Mucosa of stomach (tissue), 1 donor: ENCODE data around the gene PIGS.
"Not testable (repeated sequence)": the region's sequence is repeated elsewhere in the genome, so short reads cannot be mapped to it uniquely, and the experiment has no call there.

ENCODE experiments used
- H3K27me3 ChIP-seq: one replicate; pipeline ENCODE4 v1.7.0; 2013; ENCODE audit warnings: mild to moderate bottlenecking, low read length; ENCODE audit not compliant: control insufficient read depth, insufficient read depth
- H3K36me3 ChIP-seq: one replicate; pipeline ENCODE4 v1.7.0; 2013; ENCODE audit warnings: low read length; ENCODE audit not compliant: control insufficient read depth, insufficient read depth
- H3K4me1 ChIP-seq: one replicate; pipeline ENCODE4 v1.7.0; 2013; ENCODE audit warnings: mild to moderate bottlenecking, low read length; ENCODE audit not compliant: control insufficient read depth, insufficient read depth
- H3K4me3 ChIP-seq: one replicate; pipeline ENCODE4 v1.7.0; 2013; ENCODE audit warnings: low read length
- H3K9ac ChIP-seq: one replicate; pipeline ENCODE4 v1.7.0; 2013; ENCODE audit warnings: mild to moderate bottlenecking, low read length, moderate library complexity
- H3K9me3 ChIP-seq: one replicate; pipeline ENCODE4 v1.7.0; 2013; ENCODE audit warnings: mild to moderate bottlenecking, low read length, moderate library complexity; ENCODE audit not compliant: control insufficient read depth
- donor health status: Pancreatic carcinoma.

PIGS gene

DNA sequence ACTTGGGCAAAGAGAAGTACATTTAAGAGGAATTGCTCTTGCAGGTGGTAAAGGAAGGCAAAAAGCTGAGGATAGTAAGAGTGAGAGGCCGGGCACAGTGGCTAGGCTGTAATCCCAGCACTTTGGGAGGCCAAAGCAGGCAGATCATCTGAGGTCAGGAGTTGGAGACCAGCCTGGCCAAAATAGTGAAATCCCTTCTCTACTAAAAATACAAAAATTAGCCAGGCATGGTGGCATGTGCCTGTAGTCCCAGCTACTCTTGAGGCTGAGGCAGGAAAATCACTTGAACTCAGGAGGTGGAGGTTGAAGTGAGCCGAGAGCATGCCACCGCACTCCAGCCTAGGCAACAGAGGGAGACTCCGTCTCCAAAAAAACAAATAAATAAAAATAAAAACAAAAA is 49.0 kb downstream of the PIGS start:
- H3K36me3 ChIP-seq, H3K9me3 ChIP-seq, H3K9ac ChIP-seq, H3K4me3 ChIP-seq, H3K27me3 ChIP-seq: not testable (repeated sequence)
- peaks cover 36% of the 10 kb centered on the region for H3K4me1 ChIP-seq

DNA sequence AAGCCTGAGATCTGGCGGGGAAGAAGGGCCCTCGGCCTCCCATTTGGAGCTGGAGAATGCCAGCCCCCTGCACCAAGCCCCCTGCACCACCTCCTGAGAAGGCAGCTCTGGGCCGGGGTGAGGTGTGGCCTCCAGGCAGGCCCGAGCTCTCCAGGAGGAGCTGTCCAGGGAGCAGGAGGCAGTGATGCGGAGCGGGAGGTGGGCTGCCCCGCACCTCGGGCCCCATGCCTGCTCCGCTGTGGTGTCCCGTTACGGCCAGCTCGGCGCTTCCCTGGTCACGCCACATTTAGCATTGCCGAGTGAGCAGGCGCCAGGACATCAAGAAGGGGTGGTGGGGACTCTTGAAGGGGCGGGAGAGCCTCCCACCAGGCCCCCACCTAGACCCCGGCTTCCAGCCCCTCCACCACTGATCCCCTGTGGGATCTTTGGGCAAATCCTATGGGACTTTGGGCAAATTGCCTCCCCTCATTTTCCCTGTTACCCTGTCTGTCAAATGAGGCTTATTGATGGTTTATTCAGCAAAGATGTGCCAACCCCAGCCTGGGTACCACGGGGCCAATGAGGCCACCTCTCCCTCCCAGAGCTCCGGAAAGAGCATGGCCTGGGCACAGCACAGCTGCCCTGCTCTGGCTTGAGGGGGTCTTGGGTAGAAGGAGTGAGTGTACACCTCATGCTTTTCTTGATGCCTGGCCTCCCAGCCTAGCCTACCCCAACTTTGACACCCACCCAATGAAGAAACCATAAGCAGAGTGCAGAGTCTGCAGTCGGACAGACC is 49.8 kb downstream of the PIGS start:
- Histone ChIP-seq H3K4me1 (peaks cover 28% of the 10 kb centered on the region), H3K9ac (no peak overlapping the region), H3K4me3 (no peak overlapping the region), H3K27me3 (no peaks in the 10 kb centered on the region), H3K9me3 (no peaks in the 10 kb centered on the region), H3K36me3 (no peaks in the 10 kb centered on the region)

DNA sequence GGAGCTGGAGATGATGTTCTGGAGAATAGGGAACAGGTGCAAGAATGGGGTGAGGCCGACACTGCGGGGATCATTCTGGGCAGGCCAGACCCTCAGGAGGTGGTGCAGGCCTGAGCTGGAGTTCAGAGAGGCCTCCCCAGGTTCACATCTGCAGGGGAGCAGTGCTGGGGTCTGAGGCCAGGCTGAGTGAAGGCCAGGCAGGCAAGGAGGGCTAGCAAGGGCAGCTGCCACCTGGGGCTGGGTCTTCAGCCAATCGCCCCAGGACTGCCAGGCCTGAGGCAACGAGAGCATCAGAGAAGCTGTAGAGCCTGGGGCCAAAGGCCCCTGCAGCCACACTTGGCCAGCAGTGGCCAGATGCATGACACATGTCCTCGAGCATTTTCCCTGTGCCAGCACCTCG is 50.6 kb downstream of the PIGS start:
- Histone ChIP-seq H3K9ac (no peak overlapping the region), H3K36me3 (no peaks in the 10 kb centered on the region), H3K4me1 (peaks cover 20% of the 10 kb centered on the region), H3K9me3 (no peaks in the 10 kb centered on the region), H3K27me3 (no peaks in the 10 kb centered on the region), H3K4me3 (no peak overlapping the region)

DNA sequence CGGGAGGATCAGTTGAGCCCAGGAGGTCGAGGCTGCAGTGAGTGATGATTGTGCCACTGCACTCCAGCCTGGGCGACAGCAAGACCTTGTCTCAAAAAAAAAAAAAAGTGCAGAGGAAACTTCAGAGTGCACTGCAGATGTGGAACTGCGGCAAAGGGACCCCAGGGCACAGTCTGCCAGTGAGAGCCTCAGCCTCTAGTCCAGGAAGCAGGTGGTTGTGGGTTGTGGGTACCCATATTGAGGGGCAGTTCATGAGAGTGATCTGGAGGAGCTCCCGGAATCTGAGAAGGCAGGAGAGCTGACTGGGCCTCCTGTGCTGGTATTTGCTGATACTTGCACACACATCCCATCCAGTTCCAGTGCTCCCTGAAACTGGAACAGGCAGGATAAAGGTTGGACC is 52.1 kb downstream of the PIGS start:
- Histone ChIP-seq H3K36me3 (no peaks in the 10 kb centered on the region), H3K27me3 (no peaks in the 10 kb centered on the region), H3K4me1 (peaks cover 15% of the 10 kb centered on the region), H3K9me3 (no peaks in the 10 kb centered on the region), H3K4me3 (no peak overlapping the region), H3K9ac (no peak overlapping the region)

DNA sequence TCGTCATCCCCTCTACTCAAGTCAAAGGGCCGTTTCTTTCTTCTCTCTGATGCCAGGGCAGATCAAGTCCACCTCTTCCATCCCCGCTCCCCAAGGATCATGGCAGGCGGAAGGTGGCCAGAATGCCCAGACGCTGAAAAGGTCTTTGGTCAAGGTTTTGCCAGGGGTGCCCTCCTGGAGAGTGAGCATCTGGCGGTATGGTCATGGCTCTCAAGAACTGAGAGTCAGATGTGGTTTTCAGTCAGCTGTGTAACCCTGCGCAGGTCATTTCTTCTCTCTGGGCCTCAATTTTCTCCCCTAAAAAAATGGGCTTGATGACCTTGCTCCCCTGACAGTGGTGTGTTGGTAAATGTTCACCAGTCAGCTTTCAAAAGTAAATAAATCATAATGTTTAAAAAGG is 52.7 kb downstream of the PIGS start:
- H3K9ac ChIP-seq: no peak overlapping the region
- H3K4me1 ChIP-seq: peaks cover 11% of the 10 kb centered on the region
- H3K36me3 ChIP-seq: no peaks in the 10 kb centered on the region
- H3K27me3 ChIP-seq: no peaks in the 10 kb centered on the region
- no peak overlapping the region for H3K4me3 ChIP-seq
- no peaks in the 10 kb centered on the region for H3K9me3 ChIP-seq

DNA sequence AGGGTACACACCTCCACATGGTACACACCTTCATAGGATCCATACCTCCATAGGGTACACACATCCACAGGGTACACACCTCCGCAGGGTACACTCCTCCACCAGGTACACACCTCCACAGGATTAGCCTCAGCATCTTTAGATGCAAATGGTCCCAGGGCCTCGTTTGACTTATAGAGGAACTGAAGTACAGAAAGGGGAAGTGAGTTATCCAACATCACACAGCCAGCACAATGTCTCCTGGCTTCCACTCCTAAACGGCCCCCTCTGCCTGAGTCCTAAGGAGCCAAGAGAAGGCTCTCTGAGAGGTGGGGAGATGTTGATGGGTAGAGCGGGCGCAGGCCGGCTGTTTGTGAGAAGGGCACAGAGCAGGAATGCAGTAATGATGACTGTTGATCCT is 53.2 kb downstream of the PIGS start:
- H3K9me3 ChIP-seq: no peaks in the 10 kb centered on the region
- H3K36me3 ChIP-seq: no peaks in the 10 kb centered on the region
- peaks cover 11% of the 10 kb centered on the region for H3K4me1 ChIP-seq
- H3K4me3 ChIP-seq: no peak overlapping the region
- no peak overlapping the region for H3K9ac ChIP-seq
- no peaks in the 10 kb centered on the region for H3K27me3 ChIP-seq

DNA sequence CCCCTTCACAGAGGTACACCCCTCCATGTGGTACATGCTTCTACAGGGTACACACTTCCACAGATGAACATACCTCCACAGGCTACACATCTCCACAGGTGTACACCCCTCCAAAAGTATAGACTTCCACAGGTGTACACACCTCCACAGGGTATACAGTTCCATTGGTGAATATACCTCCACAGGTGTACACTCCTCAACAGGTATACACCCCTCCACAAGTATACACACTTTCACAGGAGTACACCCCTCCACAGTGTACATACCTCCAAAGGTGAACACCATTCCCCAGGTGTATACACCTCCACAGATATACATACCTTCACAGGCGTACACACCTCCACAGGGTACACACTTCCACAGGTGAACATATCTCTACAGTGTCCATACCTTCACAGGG is 55.8 kb downstream of the PIGS start:
- Histone ChIP-seq H3K9ac (no peak overlapping the region), H3K36me3 (no peaks in the 10 kb centered on the region), H3K4me1 (peaks cover 11% of the 10 kb centered on the region), H3K27me3 (peaks cover 17% of the 10 kb centered on the region), H3K9me3 (no peaks in the 10 kb centered on the region), H3K4me3 (no peak overlapping the region)

DNA sequence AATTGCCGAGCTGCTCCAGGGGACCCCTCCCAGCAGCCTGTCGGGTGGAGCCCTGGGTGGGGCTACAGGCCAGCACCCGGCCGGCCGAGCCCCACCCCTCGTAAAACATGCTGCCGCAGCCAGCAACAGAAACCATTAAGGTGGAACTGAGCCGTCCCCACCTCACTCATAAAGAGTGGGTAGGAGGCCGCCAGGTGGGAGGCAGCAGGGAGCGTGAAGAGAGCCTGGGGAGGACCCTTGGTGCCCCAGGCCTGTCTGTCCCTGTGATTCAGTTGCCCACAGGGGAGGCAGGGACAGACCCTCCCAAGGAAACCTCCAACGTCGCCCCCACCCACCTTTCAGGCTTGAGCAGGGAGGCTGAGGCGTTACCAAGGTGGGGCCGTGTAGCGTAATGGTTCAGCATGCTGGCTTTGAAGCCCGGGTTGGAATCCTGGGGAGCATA is 56.7 kb downstream of the PIGS start:
- Histone ChIP-seq H3K27me3 (peaks cover 25% of the 10 kb centered on the region), H3K4me3 (no peak overlapping the region), H3K9me3 (no peaks in the 10 kb centered on the region), H3K36me3 (no peaks in the 10 kb centered on the region), H3K4me1 (peaks cover 11% of the 10 kb centered on the region), H3K9ac (no peak overlapping the region)

DNA sequence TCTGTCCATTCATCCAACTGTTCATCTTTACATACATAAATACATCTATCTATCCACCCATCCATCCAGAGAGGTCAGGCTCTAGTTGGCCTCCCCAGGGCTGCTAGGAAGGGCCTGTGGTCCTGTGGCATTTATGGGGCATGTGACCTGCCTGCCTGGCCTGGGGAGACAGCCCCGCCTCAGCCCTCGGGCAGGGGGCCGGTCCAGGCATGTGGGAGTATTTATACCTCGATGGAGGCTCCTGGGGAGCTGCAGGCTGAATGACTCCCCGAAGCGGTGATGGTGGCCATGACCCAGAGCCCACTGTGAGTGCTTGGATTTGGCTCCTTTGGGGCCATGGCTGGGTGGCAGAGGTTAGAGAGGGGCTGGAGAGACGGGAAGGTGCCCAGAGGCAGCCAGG is 57.8 kb downstream of the PIGS start:
- Histone ChIP-seq H3K9me3 (no peaks in the 10 kb centered on the region), H3K36me3 (no peaks in the 10 kb centered on the region), H3K9ac (no peak overlapping the region), H3K4me3 (no peak overlapping the region), H3K27me3 (peaks cover 34% of the 10 kb centered on the region), H3K4me1 (peaks cover 11% of the 10 kb centered on the region)

DNA sequence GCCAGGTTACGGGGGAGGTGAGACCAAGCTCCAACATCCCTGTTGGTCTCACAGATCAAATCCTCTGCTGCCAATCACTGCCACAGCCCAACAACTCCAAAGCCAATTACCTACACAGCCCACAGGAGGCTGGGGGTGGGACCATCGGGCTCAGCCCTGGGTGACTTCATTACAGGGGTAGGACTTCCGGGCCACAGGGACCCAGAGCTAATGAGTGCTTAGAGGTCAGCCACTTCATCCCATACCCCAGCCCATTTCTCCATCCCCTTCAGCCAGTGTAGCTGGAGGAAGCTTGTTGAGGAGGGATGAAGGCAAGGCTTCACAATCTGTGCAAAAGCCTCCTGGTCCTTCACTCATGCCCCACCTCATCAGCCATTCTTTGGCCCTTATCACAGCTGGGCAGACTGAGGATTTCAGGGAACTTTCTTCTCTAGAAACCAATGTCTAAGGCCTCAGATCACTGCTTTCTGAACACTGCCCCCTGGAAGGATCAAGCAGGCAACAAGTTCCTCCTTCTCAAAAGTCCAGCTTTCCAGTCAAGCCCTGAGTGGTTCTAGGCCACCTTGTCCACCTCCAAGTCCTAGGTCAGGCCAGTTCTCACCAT is 59.4 kb downstream of the PIGS start:
- peaks cover 11% of the 10 kb centered on the region for H3K4me1 ChIP-seq
- peaks cover 48% of the 10 kb centered on the region for H3K27me3 ChIP-seq

DNA sequence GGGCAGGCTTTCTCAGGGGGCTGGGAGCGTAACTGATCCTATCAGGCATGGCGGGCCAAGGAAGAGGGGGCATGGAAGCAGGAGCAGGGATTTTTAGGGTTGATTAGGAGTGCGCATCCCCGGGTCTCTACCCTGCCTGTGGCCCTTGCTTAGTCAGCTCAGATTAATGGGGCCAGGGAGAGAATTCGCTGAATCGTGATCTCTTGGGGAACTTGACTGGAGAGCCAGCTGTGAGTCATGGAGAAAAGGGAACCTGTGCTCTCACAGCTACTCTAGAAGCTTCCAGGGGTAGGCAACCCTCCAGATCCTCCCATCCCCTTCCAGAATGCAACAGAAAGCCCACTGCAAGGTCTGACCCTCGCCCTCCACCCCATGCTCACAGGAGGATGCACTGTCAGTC is 61.5 kb downstream of the PIGS start:
- Histone ChIP-seq H3K4me1 (peaks cover 7% of the 10 kb centered on the region), H3K9me3 (no peaks in the 10 kb centered on the region), H3K4me3 (no peak overlapping the region), H3K9ac (no peak overlapping the region), H3K27me3 (peaks cover 63% of the 10 kb centered on the region), H3K36me3 (no peaks in the 10 kb centered on the region)

More for the DNA sequence above, 59.4 kb downstream of the PIGS start:
- Histone ChIP-seq H3K9me3 (no peaks in the 10 kb centered on the region), H3K36me3 (no peaks in the 10 kb centered on the region), H3K9ac (no peak overlapping the region), H3K4me3 (no peak overlapping the region)

DNA sequence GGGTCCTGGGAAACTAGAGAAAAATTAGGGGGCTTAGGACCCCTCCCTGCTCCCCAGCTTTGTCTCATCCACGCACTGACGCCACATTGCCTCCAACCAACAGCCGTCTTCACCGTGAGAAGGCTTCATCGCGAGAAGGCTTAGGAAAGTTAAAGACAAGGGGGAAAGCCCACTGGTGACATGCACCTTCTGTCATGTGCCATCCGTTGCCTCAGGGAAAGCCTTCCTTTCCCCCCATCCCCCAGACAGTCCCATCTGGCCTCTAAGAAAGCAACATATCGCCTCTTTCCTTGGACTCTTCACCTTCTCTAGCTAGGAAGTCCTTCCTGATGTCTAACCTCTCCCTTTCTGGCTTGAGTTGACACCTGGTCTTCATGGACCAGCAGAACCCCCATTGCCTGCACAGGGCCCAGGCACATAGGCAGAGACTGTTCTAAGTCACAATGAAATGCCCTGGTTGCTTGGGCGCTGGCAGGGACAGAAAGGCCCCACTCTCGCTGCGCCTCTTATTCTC is 63.1 kb downstream of the PIGS start:
- Histone ChIP-seq H3K27me3 (peaks cover 63% of the 10 kb centered on the region), H3K4me3 (no peak overlapping the region)

More for the DNA sequence above, 63.1 kb downstream of the PIGS start:
- H3K4me1 ChIP-seq: no peaks in the 10 kb centered on the region
- no peaks in the 10 kb centered on the region for H3K9me3 ChIP-seq
- H3K36me3 ChIP-seq: no peaks in the 10 kb centered on the region
- H3K9ac ChIP-seq: no peak overlapping the region
